DMS153 treated with DMSO at 0.1 percent for 48 hours (cell line): ENCODE results near the gene CBL.
A peak's percentile ranks its signal among the peaks of the same experiment; 100 is the strongest.

Source experiments
- DNase-seq: peaks from one replicate; lab custom pipeline; 2025; ENCODE audit not compliant: unreplicated experiment; lab: John Stamatoyannopoulos, UW

Gene CBL

GRCh38 chr11:119266063-119266462 lies 59.9 kb downstream of the CBL start:
- no peak for DNase-seq

GRCh38 chr11:119266517-119267255 lies 60.5 kb downstream of the CBL start:
- DNase-seq: no peak

- no peak for DNase-seq
These were observed 61.5 kb downstream of the CBL start for GRCh38 chr11:119267645-119268044.

GRCh38 chr11:119273721-119274120 lies 67.6 kb downstream of the CBL start:
- DNase-seq: no peak

- DNase-seq: no peak
These were observed 71.5 kb downstream of the CBL start for GRCh38 chr11:119277660-119278059.

- DNase-seq: no peak
These were observed 76.4 kb downstream of the CBL start for GRCh38 chr11:119282495-119282894.

- peak; percentile 15 for DNase-seq
These were observed 78.4 kb downstream of the CBL start for GRCh38 chr11:119284344-119285157.

GRCh38 chr11:119285431-119285830 lies 79.3 kb downstream of the CBL start:
- DNase-seq: no peak

- DNase-seq: no peak
These were observed 82.1 kb downstream of the CBL start for GRCh38 chr11:119288219-119288618.

GRCh38 chr11:119290894-119291497 lies 84.9 kb downstream of the CBL start:
- no peak for DNase-seq

- no peak for DNase-seq
These were observed 87.3 kb downstream of the CBL start for GRCh38 chr11:119293461-119293860.

- no peak for DNase-seq
These were observed 89.0 kb downstream of the CBL start for GRCh38 chr11:119295178-119295577.

- DNase-seq: no peak
These were observed 91.8 kb downstream of the CBL start for GRCh38 chr11:119297938-119298337.

GRCh38 chr11:119298726-119299125 lies 92.6 kb downstream of the CBL start:
- DNase-seq: no peak

GRCh38 chr11:119299416-119299815 lies 93.3 kb downstream of the CBL start:
- no peak for DNase-seq

- DNase-seq: no peak
These were observed 94.2 kb downstream of the CBL start for GRCh38 chr11:119300198-119300964.

GRCh38 chr11:119303227-119303718 lies 97.1 kb downstream of the CBL start:
- no peak for DNase-seq

GRCh38 chr11:119305556-119306372 lies 99.6 kb downstream of the CBL start:
- no peak for DNase-seq

GRCh38 chr11:119306373-119306890 lies 100.3 kb downstream of the CBL start:
- DNase-seq: no peak

- DNase-seq: no peak
These were observed 101.1 kb downstream of the CBL start for GRCh38 chr11:119307219-119307618.
